Stimulated activated effector memory CD8-positive, alpha-beta T cell treated with anti-CD3 and anti-CD28 coated beads, Interleukin-12 subunit alpha, Interleukin-12 subunit beta, amount 100 ng/mL, for 72 hours (primary cell): ENCODE results near the gene ASPDH.

Experiments used
- ATAC-seq: fragments of 150-1000 bp; cut with Tn5 transposase; 2 replicates; pipeline ENCODE4 v1.10.0; 2021
- DNase-seq, 2 donors: peaks; one replicate each; pipeline ENCODE4 v3.0.0; 2021 to 2022; ENCODE audit warnings: low spot score in 2 of 2
- H3K27ac Mint-ChIP-seq: one replicate; pipeline ENCODE4 v1.8.0; 2022; ENCODE audit warnings: mild to moderate bottlenecking, mixed read lengths
- H3K36me3 Mint-ChIP-seq: one replicate; pipeline ENCODE4 v1.8.0; 2022; ENCODE audit warnings: mild to moderate bottlenecking, mixed read lengths
- H3K4me1 Mint-ChIP-seq: one replicate; pipeline ENCODE4 v1.8.0; 2022; ENCODE audit warnings: mixed read lengths
- H3K4me3 Mint-ChIP-seq: one replicate; pipeline ENCODE4 v1.8.0; 2022; ENCODE audit warnings: mild to moderate bottlenecking, mixed read lengths
- H3K9me3 Mint-ChIP-seq: one replicate; pipeline ENCODE4 v1.8.0; 2022; ENCODE audit warnings: mixed read lengths

Gene ASPDH

GRCh38 chr19:50551034-50551714 is 37.5 kb upstream of the ASPDH start:
- ATAC-seq, result no peak
- Mint-ChIP-seq H3K36me3 (no peaks in the 10 kb centered on the region), H3K4me1 (peaks cover 21% of the 10 kb centered on the region), H3K27ac (peak overlapping the region; percentile 10), H3K4me3 (no peak overlapping the region), H3K9me3 (no peaks in the 10 kb centered on the region)
- no peak for DNase-seq

- H3K27ac Mint-ChIP-seq, result no peak overlapping the region
- no peak overlapping the region for H3K4me3 Mint-ChIP-seq
- ATAC-seq (no peak), DNase-seq (no peak)
- no peaks in the 10 kb centered on the region for H3K9me3 Mint-ChIP-seq
- H3K4me1 Mint-ChIP-seq, result peaks cover 19% of the 10 kb centered on the region
- no peaks in the 10 kb centered on the region for H3K36me3 Mint-ChIP-seq
Measured at GRCh38 chr19:50550594-50550966, 36.9 kb upstream of the ASPDH start.

- ATAC-seq, result no peak
- no peaks in the 10 kb centered on the region for H3K36me3 Mint-ChIP-seq
- peaks cover 14% of the 10 kb centered on the region for H3K4me1 Mint-ChIP-seq
- H3K27ac Mint-ChIP-seq, result no peak overlapping the region
- DNase-seq, result no peak
- no peak overlapping the region for H3K4me3 Mint-ChIP-seq
- H3K9me3 Mint-ChIP-seq, result no peaks in the 10 kb centered on the region
Measured at GRCh38 chr19:50549927-50550593, 36.3 kb upstream of the ASPDH start.

- no peaks in the 10 kb centered on the region for H3K9me3 Mint-ChIP-seq
- H3K27ac Mint-ChIP-seq, result no peak overlapping the region
- H3K4me1 Mint-ChIP-seq, result peaks cover 14% of the 10 kb centered on the region
- no peaks in the 10 kb centered on the region for H3K36me3 Mint-ChIP-seq
- DNase-seq (no peak), ATAC-seq (no peak)
- H3K4me3 Mint-ChIP-seq, result no peak overlapping the region
Measured at GRCh38 chr19:50549059-50549926, 35.6 kb upstream of the ASPDH start.

- Mint-ChIP-seq H3K36me3 (no peaks in the 10 kb centered on the region), H3K4me1 (peaks cover 13% of the 10 kb centered on the region), H3K27ac (no peak overlapping the region), H3K4me3 (no peak overlapping the region), H3K9me3 (no peaks in the 10 kb centered on the region)
- no peak for DNase-seq
- no peak for ATAC-seq
Measured at GRCh38 chr19:50548191-50549058, 34.7 kb upstream of the ASPDH start.

GRCh38 chr19:50547385-50548190 is 33.9 kb upstream of the ASPDH start:
- no peaks in the 10 kb centered on the region for H3K9me3 Mint-ChIP-seq
- ATAC-seq (no peak), DNase-seq (no peak)
- H3K4me1 Mint-ChIP-seq, result peaks cover 6% of the 10 kb centered on the region
- H3K36me3 Mint-ChIP-seq, result no peaks in the 10 kb centered on the region
- no peak overlapping the region for H3K4me3 Mint-ChIP-seq
- H3K27ac Mint-ChIP-seq, result no peak overlapping the region

- ATAC-seq, result no peak
- Mint-ChIP-seq H3K27ac (no peak overlapping the region), H3K4me3 (no peak overlapping the region), H3K36me3 (no peaks in the 10 kb centered on the region), H3K4me1 (no peaks in the 10 kb centered on the region), H3K9me3 (no peaks in the 10 kb centered on the region)
- no peak for DNase-seq
Measured at GRCh38 chr19:50546527-50547221, 33.0 kb upstream of the ASPDH start.

GRCh38 chr19:50542943-50543342 is 29.2 kb upstream of the ASPDH start:
- ATAC-seq (no peak), DNase-seq (no peak)
- Mint-ChIP-seq H3K9me3 (no peaks in the 10 kb centered on the region), H3K27ac (no peak overlapping the region), H3K36me3 (no peaks in the 10 kb centered on the region), H3K4me3 (no peak overlapping the region), H3K4me1 (no peaks in the 10 kb centered on the region)

GRCh38 chr19:50537769-50538230 is 24.1 kb upstream of the ASPDH start:
- H3K27ac Mint-ChIP-seq, result no peak overlapping the region

GRCh38 chr19:50537306-50537685 is 23.6 kb upstream of the ASPDH start:
- no peaks in the 10 kb centered on the region for H3K36me3 Mint-ChIP-seq
- peaks cover 9% of the 10 kb centered on the region for H3K9me3 Mint-ChIP-seq
- no peak for ATAC-seq
- DNase-seq, result no peak
- no peak overlapping the region for H3K4me3 Mint-ChIP-seq
- no peak overlapping the region for H3K27ac Mint-ChIP-seq
- no peaks in the 10 kb centered on the region for H3K4me1 Mint-ChIP-seq

More at GRCh38 chr19:50537769-50538230, 24.1 kb upstream of the ASPDH start:
- H3K4me1 Mint-ChIP-seq, result no peaks in the 10 kb centered on the region
- peak; percentile 73 for ATAC-seq
- no peak overlapping the region for H3K4me3 Mint-ChIP-seq
- DNase-seq, result peak; percentile 53 to 77
- H3K9me3 Mint-ChIP-seq, result peaks cover 6% of the 10 kb centered on the region
- no peaks in the 10 kb centered on the region for H3K36me3 Mint-ChIP-seq

GRCh38 chr19:50536662-50537305 is 23.1 kb upstream of the ASPDH start:
- Mint-ChIP-seq H3K27ac (no peak overlapping the region), H3K4me1 (no peaks in the 10 kb centered on the region), H3K36me3 (no peaks in the 10 kb centered on the region), H3K4me3 (no peak overlapping the region), H3K9me3 (peaks cover 11% of the 10 kb centered on the region)
- ATAC-seq (no peak), DNase-seq (no peak)

GRCh38 chr19:50535672-50536187 is 22.0 kb upstream of the ASPDH start:
- Mint-ChIP-seq H3K9me3 (peaks cover 11% of the 10 kb centered on the region), H3K4me3 (no peak overlapping the region), H3K27ac (no peak overlapping the region), H3K4me1 (no peaks in the 10 kb centered on the region), H3K36me3 (no peaks in the 10 kb centered on the region)
- ATAC-seq (no peak), DNase-seq (no peak)

GRCh38 chr19:50534478-50534877 is 20.8 kb upstream of the ASPDH start:
- ATAC-seq (no peak), DNase-seq (no peak)
- Mint-ChIP-seq H3K9me3 (peaks cover 11% of the 10 kb centered on the region), H3K4me1 (no peaks in the 10 kb centered on the region), H3K27ac (no peak overlapping the region), H3K36me3 (no peaks in the 10 kb centered on the region), H3K4me3 (no peak overlapping the region)
